ENCODE data around the gene TSPAN17.
"Not testable (repeated sequence)": the region's sequence is repeated elsewhere in the genome, so short reads cannot be mapped to it uniquely, and the experiment has no call there.

TSPAN17 gene

DNA sequence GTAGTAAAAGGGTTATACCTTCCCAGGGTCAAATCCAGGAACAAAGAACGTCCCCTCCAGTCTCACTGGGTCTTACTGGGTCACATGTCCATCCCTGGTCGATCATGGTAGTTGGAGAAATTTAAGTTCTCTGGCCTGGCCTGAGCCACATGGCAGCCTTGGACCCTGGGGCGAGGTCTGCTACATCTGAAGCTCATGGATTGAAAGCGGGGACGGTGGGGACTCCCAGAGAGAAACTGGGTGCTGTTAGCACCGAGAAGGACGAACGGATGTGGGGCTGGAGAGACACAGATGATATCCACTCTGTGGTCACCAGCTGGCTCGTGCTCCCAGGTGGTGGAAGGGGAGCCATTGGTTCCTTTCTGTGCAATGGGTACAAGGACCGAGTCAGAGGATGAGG is 46.9 kb downstream of the TSPAN17 start:
- no peaks in the 10 kb centered on the region for H3K4me1 ChIP-seq
- TF ChIP-seq, protein P1, sequence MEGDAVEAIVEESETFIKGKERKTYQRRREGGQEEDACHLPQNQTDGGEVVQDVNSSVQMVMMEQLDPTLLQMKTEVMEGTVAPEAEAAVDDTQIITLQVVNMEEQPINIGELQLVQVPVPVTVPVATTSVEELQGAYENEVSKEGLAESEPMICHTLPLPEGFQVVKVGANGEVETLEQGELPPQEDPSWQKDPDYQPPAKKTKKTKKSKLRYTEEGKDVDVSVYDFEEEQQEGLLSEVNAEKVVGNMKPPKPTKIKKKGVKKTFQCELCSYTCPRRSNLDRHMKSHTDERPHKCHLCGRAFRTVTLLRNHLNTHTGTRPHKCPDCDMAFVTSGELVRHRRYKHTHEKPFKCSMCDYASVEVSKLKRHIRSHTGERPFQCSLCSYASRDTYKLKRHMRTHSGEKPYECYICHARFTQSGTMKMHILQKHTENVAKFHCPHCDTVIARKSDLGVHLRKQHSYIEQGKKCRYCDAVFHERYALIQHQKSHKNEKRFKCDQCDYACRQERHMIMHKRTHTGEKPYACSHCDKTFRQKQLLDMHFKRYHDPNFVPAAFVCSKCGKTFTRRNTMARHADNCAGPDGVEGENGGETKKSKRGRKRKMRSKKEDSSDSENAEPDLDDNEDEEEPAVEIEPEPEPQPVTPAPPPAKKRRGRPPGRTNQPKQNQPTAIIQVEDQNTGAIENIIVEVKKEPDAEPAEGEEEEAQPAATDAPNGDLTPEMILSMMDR (IDR thresholded peaks at IDR 0.05): no peak
- peaks cover 0 to 85% of the 10 kb centered on the region in 2 donors for H3K27me3 ChIP-seq
- no peaks in the 10 kb centered on the region for H3K36me3 ChIP-seq
- H3K9me3 ChIP-seq: no peaks in the 10 kb centered on the region
- intact Hi-C loops (cut with DNase I; ENCODE audit: low total_unique reads): no loop called here
- no peak for DNase-seq
- H3K4me3 ChIP-seq: no peak overlapping the region
- H3K27ac ChIP-seq: no peak overlapping the region

DNA sequence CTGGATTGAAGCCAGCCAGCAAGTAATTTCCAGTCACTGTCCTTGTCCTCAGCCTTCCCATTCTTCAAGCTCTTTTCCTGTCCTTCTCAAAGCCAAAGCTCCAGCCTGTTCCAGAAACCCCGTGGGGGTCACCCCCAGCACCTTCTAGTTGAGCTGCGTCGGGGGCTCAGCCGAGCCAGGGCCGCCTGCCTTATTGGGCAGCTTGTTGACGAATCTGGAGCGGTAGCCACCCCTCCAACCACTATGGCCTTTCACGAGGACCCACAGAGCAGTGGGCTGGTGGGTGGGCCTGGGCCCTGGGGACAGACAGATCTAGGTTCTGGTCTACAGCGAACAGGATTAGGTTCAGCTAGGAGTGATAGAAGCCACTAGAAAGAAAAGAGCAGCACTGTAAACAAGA is 47.3 kb downstream of the TSPAN17 start:
- Histone ChIP-seq H3K36me3 (no peaks in the 10 kb centered on the region), H3K27me3 (peaks cover 0 to 90% of the 10 kb centered on the region in 2 donors), H3K4me1 (no peaks in the 10 kb centered on the region), H3K9me3 (no peaks in the 10 kb centered on the region), H3K4me3 (no peak overlapping the region), H3K27ac (no peak overlapping the region)
- TF ChIP-seq, protein P1 (IDR thresholded peaks at IDR 0.05): no peak
- no peak for DNase-seq
- intact Hi-C loops (cut with DNase I; ENCODE audit: low total_unique reads): no loop called here

DNA sequence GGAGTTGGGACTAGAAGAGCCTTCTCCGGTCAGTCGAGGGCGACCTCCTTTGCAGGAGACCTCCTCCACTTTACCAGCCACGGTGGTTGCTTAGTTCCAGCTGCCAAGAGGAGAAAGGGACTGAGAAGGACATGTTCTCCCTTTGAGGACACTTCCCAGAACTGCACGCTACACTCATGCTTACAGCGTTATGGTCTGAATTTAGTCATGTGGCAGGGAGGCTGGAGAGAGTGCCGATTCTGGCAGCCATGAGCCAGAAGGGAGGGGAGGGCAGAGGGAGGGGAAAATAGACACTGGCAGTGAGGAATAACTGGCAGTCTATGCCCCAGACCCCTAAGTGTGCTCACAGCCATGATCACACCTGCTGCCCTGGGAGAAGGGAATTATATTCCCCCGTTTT is 47.8 kb downstream of the TSPAN17 start:
- DNase-seq: no peak
- H3K4me1 ChIP-seq: no peaks in the 10 kb centered on the region
- intact Hi-C loops (cut with DNase I; ENCODE audit: low total_unique reads): no loop called here
- no peaks in the 10 kb centered on the region for H3K36me3 ChIP-seq
- no peak overlapping the region for H3K27ac ChIP-seq
- H3K9me3 ChIP-seq: no peaks in the 10 kb centered on the region
- peaks cover 0 to 95% of the 10 kb centered on the region in 2 donors for H3K27me3 ChIP-seq
- H3K4me3 ChIP-seq: no peak overlapping the region
- TF ChIP-seq, protein P1 (IDR thresholded peaks at IDR 0.05): no peak

DNA sequence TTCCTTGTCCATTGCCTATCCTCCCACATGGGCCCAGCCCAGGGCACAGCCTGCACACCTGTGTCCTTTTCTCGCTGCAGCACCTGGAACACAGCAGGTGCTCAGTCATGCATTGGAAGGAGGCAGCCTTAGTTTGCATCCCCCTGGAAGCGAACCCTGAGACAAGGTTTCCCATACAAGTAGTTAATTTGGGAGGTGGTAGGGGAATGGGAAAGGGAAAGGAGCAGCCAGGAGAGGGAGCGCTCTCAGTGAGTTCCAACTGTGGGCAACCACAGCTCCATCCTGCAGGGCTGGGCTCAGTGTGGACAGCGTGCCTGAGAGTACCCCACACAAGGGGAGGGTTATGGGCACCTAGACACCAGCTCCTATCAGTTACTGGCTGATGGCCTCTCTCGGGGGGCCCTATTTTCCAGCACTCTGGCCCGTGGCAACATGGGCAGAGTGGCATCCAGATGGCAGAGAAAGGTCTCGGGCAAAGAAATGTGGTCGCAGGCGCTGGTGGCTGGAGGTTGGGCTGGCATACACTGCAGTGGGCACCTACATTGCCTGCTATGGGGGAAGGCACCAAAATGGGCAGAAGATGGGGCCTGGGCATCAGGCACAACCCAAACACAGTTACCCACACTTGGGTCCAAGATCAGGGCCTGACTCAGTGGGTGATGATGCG is 50.1 kb downstream of the TSPAN17 start:
- H3K36me3 ChIP-seq: no peaks in the 10 kb centered on the region
- peaks cover 0 to 96% of the 10 kb centered on the region in 2 donors for H3K27me3 ChIP-seq
- no peak overlapping the region for H3K27ac ChIP-seq
- no peaks in the 10 kb centered on the region for H3K9me3 ChIP-seq
- TF ChIP-seq, protein P1 (IDR thresholded peaks at IDR 0.05): no peak
- DNase-seq: no peak
- intact Hi-C loops (cut with DNase I; ENCODE audit: low total_unique reads): no loop called here
- no peaks in the 10 kb centered on the region for H3K4me1 ChIP-seq
- H3K4me3 ChIP-seq: no peak overlapping the region

DNA sequence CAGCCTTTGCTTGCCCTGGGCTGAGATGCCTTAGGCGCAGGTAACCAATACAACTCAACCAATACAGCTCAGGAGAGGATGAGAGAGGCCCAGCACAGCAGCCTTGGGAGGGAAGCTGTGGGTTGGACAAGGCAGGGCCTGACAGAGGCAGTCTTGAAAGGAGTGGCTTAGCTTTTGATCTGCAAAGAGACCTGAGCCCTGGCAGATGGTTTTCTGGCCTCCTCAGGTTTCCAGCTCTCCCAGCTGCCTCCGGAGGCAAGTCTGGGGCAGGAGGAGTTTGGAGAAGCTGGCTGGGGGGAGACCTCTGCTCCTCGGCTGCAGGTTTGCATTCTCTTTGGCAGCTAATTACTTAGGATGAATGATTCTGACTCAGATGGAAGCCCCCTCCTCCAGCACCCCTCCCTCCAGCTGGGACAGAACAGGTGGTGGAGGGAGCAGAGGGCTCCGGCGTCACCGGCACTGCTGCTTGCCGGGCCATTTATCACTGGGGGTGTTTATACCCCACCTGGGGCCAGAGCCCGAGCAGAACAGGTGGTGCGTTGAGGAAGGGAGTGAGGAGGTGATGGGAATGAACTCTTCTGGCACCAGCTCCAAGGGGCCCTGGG is 50.8 kb downstream of the TSPAN17 start:
- H3K27ac ChIP-seq: no peak overlapping the region
- DNase-seq: no peak
- no peaks in the 10 kb centered on the region for H3K4me1 ChIP-seq
- intact Hi-C loops (cut with DNase I; ENCODE audit: low total_unique reads): no loop called here
- no peak overlapping the region for H3K4me3 ChIP-seq
- H3K9me3 ChIP-seq: no peaks in the 10 kb centered on the region
- peaks cover 0 to 96% of the 10 kb centered on the region in 2 donors for H3K27me3 ChIP-seq
- TF ChIP-seq, protein P1 (IDR thresholded peaks at IDR 0.05): no peak
- H3K36me3 ChIP-seq: no peaks in the 10 kb centered on the region

DNA sequence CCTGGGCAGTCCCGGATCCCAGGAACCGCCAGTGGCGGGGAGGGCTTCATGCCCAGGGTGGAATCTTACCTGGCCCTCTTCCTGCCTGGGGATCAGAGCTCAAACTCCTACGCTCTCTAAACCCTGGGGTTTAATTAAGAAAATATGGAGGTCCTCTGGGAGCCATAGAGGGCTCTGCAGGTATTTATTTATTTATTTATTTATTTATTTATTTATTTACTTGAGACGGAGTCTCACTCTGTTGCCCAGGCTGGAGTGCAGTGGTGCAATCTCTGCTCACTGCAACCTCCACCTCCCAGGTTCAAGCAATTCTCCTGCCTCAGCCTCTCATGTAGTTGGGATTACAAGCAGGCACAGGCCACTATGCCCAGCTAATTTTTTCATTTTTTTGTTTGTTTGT is 52.2 kb downstream of the TSPAN17 start:
- H3K4me1 ChIP-seq; H3K27ac ChIP-seq; H3K4me3 ChIP-seq; intact Hi-C loops (cut with DNase I; ENCODE audit: low total_unique reads); H3K36me3 ChIP-seq; H3K9me3 ChIP-seq; DNase-seq: not testable (repeated sequence)
- peaks cover 0 to 97% of the 10 kb centered on the region in 2 donors for H3K27me3 ChIP-seq

Data from tibial artery (tissue), 4 donors.